GDM1 (cell line): ENCODE results near the gene SPINK8.

Source experiments
- DNase-seq: peaks from one replicate; lab custom pipeline; 2025; lab: John Stamatoyannopoulos, UW

SPINK8 gene

GRCh38 chr3:48320996-48321395, 12.5 kb downstream of the SPINK8 start:
- no peak for DNase-seq

- no peak for DNase-seq
These were observed 14.6 kb downstream of the SPINK8 start for GRCh38 chr3:48318713-48319468.

- no peak for DNase-seq
These were observed 18.9 kb downstream of the SPINK8 start for GRCh38 chr3:48314542-48314941.

DNA sequence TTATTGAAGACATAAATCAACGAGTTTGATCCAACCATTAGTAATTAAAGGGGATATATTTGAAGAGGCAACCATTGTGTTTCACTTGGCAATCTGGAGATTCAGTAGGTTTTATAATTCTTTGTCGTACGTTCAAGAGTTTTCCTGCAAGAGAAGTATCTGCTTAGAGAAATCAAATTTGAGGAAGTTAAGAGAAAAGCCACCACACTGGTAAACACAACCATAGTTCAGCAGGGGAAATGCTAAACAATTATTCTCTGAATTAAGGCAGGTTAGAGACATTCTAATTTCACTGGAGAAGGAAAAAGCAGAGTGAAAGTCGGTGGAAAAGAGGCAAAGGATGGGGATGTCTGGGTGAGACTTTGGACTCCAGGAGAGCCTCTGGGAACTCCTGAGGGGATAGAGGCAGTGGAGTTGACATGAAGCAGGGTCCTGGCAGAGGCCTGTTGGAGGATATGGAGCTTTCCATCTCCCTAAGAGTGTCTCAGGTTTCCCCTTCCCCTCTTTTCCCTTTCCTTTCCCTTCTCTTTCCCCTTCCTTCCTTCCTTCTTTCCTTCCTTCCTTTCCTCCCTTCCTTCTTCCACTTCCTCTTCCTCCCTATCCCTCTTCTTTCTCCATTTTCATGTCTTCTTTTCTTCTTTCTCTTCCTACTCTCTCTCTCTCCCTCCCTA, 26.5 kb downstream of the SPINK8 start:
- DNase-seq, result no peak

DNA sequence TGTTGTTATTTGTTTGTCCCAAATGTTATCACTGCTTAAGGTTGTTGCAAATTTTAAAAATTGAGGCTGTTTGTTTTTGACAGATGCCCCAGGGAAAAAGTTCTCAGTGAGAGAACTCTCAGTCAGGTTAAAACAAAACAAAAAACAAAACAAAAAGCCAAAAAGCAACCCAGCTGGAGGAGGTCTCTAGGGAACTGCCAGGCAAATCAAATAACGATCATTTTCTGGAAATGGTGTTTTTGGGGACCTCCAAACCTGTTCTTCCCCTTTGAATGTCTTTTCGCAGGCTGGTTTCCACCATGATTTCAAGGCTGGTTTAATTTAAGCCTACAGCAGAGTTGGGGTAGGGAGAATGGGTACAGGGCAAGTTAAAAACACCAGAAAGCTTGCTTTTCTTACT, 27.2 kb downstream of the SPINK8 start:
- DNase-seq, result no peak

DNA sequence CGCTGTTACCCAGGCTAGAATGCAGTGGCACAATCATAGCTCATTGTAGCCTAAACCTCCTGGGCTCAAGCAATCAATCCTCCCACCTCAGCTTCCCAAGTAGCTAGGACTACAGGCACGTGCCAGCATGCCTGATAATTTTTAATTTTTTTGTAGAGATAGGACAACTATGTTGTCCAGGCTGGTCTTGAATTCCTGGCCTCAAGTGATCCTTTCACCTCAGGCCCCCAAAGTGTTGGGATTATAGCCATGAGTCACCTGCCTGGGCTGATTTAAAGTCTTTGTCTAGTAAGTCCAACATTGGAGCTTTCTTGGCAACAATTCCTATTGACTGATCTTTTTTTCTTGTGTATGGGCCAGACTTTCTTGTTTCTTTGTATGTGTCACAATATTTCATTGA, 28.1 kb downstream of the SPINK8 start:
- DNase-seq, result no peak

DNA sequence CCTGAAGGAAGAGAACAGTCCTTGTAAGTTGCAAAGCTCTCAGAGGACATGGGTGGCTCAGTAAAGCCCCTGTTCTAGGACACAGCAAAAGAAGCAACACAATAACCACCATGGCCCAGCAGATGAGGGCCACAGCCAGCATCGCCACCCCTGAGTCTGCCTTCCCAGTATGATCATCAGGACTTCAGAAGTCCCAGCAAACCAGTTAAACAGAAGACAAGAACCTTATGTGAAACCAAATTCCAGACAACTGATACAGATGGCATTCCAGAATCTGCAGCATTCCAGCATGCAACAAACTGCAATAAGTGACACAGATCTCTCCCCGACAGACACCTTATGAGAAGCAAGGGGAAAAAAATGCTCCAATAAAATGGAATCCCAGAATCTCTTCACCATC, 30.4 kb downstream of the SPINK8 start:
- DNase-seq, result no peak

DNA sequence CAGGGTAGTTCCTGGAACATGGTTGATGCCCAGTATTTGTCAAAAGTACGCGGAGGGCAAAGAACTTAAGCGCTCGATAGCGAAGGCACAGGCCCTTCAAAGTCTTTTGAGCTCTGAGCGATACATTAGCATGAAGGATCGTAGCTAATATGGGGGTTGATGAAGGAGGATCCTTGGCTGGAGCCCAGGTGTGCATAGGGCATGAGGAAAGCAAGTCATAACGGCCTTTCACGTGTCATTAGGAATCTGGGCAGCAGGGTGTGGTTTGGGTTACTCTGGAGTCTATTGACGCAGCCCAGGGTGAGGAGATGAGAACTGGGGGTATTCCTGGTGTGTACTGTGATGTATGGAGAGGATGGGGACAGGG, 31.7 kb downstream of the SPINK8 start:
- DNase-seq, result no peak

GRCh38 chr3:48301020-48301799, 32.3 kb downstream of the SPINK8 start, which contains the start of gene NME6:
Gene NME6, minus strand, starts transcription at chr3:48301367.
- DNase-seq, result peak; percentile 88

- no peak for DNase-seq
These were observed 33.4 kb downstream of the SPINK8 start for GRCh38 chr3:48299746-48300712.

DNA sequence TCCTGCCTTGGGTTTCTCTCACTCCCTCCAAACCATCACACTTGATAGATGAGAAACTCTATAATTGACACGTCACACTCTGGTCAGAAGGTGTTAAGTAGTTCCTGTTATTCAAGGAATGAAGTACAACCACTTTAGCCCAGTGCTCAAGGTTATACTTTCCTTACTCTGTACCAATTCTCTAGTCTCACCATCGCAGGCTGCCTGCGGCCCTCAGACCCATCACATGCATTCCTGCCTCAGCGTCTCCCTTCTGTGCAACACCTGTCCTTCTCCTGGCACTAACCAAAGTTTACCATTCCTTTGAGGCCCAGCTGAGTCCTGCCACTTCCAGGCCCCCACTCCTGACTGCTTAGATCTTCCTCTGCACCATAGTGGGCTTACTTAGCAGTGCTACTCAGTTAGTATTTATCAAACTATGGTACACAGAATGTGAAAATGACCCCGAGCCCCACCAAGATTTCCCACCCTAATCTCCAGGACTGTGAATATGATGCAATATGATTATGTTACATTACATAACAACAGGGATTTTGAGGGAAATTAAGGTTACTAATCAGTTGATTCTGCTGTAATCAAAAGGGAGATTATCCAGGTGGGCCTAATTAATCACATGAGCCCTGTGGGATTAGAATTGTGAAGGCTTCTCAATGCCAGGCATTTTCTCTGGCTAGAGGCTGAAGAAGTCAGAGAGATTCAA, 36.2 kb downstream of the SPINK8 start:
- DNase-seq, result no peak

- no peak for DNase-seq
These were observed 36.8 kb downstream of the SPINK8 start for GRCh38 chr3:48296699-48297098.

GRCh38 chr3:48294611-48295263, 38.7 kb downstream of the SPINK8 start:
- DNase-seq, result no peak

- no peak for DNase-seq
These were observed 43.8 kb downstream of the SPINK8 start for GRCh38 chr3:48289659-48290058.

DNA sequence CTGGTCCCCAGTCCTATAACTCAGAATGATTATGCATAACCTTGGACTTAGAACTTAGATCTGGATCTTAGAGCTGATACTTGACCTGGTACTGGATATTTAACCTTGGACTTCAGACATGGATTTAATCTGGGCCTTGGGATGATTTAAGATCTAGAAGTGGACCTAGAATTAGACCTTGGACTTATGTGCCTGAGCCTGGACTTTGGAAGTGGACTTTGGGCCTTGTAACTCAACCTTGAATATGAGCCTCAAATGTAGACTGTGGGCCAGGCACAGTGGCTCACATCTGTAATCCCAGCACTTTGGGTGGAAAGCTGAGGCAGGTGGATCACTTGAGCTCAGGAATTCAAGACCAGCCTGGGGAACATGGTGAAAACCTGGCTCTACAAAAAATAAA, 46.4 kb downstream of the SPINK8 start:
- no peak for DNase-seq

DNA sequence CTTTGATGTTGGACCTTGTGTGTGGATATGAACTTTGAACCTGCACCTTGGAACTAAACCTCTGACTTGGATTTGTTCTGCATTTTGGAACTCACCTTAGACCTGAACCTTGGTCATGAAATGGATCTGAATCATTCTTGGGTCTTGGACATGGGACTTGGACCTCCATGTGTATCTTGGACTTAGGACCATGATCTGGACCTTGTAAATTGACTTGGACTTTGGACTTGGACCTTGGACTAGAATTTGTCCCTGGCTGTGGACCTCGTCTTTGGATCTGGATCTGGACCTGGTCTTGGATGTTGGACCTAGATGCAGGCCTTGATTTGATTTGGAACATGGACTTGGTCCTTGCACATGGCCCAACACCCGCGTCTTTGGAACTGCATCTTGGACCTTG, 47.2 kb downstream of the SPINK8 start:
- DNase-seq, result no peak

GRCh38 chr3:48285675-48286074, 47.8 kb downstream of the SPINK8 start:
- no peak for DNase-seq

DNA sequence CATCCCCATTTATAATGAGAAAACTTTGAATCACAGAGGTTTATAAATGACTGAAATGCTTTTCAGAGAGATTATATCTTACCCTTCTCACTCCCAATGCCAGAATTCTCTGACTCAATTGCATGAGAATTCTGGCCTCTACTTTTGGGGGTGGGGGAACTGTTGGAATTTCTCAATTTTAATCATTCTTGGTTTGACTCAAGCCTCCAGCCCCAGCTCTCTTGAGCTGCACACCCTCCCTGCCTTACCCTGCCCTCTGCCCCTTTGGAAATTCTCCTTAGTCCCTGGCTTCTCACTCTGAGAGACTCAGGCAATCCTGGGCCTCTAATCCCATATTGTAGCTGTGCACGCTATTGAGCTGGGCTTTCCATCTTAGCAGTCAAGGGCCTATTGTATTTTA, 48.3 kb downstream of the SPINK8 start:
- DNase-seq, result no peak

- DNase-seq, result no peak
These were observed 52.6 kb downstream of the SPINK8 start for GRCh38 chr3:48280881-48281280.

- no peak for DNase-seq
These were observed 54.4 kb downstream of the SPINK8 start for GRCh38 chr3:48278884-48279559.
